Gastrocnemius medialis (tissue), 4 donors: Measurements from ENCODE around the gene NCOA3.

Experiments used
- POLR2A ChIP-seq, 2 donors: fragments of 450-650 bp; IDR thresholded peaks; one replicate each; pipeline ENCODE4 v1.6.1; 2017; ENCODE audit warnings: antibody characterized with exemption in 2 of 2, mild to moderate bottlenecking in 2 of 2, moderate library complexity in 2 of 2
- TF ChIP-seq, protein P1 (sequence below), 5 experiments: fragments of 450-650 bp in 3 of 5; fragments of 200-600 bp in 2 of 5; sonication (generic) in 2 of 5; IDR thresholded peaks in 4 of 5; conservative IDR thresholded peaks in 1 of 5; 1 replicate in 4 of 5; 2 replicates in 1 of 5; pipeline ENCODE4 v1.5.1; 2016 to 2019; ENCODE audit warnings: antibody characterized with exemption in 5 of 5, mild to moderate bottlenecking in 3 of 5, moderate library complexity in 3 of 5

- TF ChIP-seq, protein P1, sequence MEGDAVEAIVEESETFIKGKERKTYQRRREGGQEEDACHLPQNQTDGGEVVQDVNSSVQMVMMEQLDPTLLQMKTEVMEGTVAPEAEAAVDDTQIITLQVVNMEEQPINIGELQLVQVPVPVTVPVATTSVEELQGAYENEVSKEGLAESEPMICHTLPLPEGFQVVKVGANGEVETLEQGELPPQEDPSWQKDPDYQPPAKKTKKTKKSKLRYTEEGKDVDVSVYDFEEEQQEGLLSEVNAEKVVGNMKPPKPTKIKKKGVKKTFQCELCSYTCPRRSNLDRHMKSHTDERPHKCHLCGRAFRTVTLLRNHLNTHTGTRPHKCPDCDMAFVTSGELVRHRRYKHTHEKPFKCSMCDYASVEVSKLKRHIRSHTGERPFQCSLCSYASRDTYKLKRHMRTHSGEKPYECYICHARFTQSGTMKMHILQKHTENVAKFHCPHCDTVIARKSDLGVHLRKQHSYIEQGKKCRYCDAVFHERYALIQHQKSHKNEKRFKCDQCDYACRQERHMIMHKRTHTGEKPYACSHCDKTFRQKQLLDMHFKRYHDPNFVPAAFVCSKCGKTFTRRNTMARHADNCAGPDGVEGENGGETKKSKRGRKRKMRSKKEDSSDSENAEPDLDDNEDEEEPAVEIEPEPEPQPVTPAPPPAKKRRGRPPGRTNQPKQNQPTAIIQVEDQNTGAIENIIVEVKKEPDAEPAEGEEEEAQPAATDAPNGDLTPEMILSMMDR (IDR thresholded peaks at IDR 0.05 in 4 of 5, conservative IDR thresholded peaks at IDR 0.05 in 1 of 5): no peak
- no peak for TF ChIP-seq POLR2A (IDR thresholded peaks at IDR 0.05)
Observed at GRCh38 chr20:47694021-47694818, 192.5 kb downstream of the NCOA3 start.
